H1 (cell line): ENCODE results near the gene FMN2.

Experiments
- CTCF ChIP-seq, 3 experiments: IDR thresholded peaks; 1 replicate in 2 of 3; 2 replicates in 1 of 3; pipeline versions ENCODE4 v1.5.1 to v1.6.1; 2011; ENCODE audit warnings: low read length in 3 of 3, mild to moderate bottlenecking in 3 of 3, inconsistent platforms in 2 of 3, low read depth in 1 of 3, moderate library complexity in 1 of 3; ENCODE audit not compliant: insufficient read depth in 1 of 3; ENCODE audit errors: control extremely low read depth in 1 of 3
- EZH2 ChIP-seq: fragments of 200-600 bp; sonication (generic); IDR thresholded peaks from 2 replicates; pipeline ENCODE4 v1.7.1; 2012; ENCODE audit warnings: low read depth, mild to moderate bottlenecking, moderate library complexity, low read length, inconsistent platforms; ENCODE audit not compliant: severe bottlenecking
- HDAC2 ChIP-seq, 2 experiments: fragments of 300-600 bp in 1 of 2; sonication (generic) in 1 of 2; IDR thresholded peaks; 2 replicates each; pipeline ENCODE4 v1.6.1; 2011 to 2012; ENCODE audit warnings: low read depth in 2 of 2, low read length in 2 of 2, mild to moderate bottlenecking in 2 of 2, moderate library complexity in 2 of 2, borderline replicate concordance in 1 of 2, inconsistent platforms in 1 of 2
- POLR2A ChIP-seq, 2 experiments: IDR thresholded peaks; 1 replicate in 1 of 2; 2 replicates in 1 of 2; pipeline ENCODE4 v1.6.1; 2011; ENCODE audit warnings: low read depth in 2 of 2, low read length in 2 of 2, mild to moderate bottlenecking in 2 of 2; ENCODE audit errors: control extremely low read depth in 1 of 2

GRCh38 chr1:240126821-240127220 is 35.1 kb downstream of the FMN2 start:
- TF ChIP-seq HDAC2 (IDR thresholded peaks at IDR 0.05; ENCODE audit: borderline replicate concordance in 1 of 2, low read depth in 2 of 2, low read length in 2 of 2) (no peak), CTCF (IDR thresholded peaks at IDR 0.05; ENCODE audit: control extremely low read depth in 1 of 3, insufficient read depth in 1 of 3, low read depth in 1 of 3, low read length in 3 of 3) (no peak), EZH2 (no peak), POLR2A (IDR thresholded peaks at IDR 0.05; ENCODE audit: control extremely low read depth in 1 of 2, low read depth in 2 of 2, low read length in 2 of 2) (no peak)
